ENCODE data around the gene SLC8A2. TPM values are rescaled to one million over a fixed set of nuclear protein-coding genes. Genes with fewer than 3 reads are reported as not detected.

Gene SLC8A2
- total and polyA plus RNA-seq, 2 of the 8 experiments (the other 6 are each of a cell fraction or from before 2014, with no cell fraction given) = 7.3 to 12.4 TPM

- no peak overlapping the region for H4K8ac ChIP-seq (ENCODE audit: extremely low read depth, insufficient read depth, low read length)
- peaks cover 0 to 7% of the 10 kb centered on the region in 2 experiments for H4K20me1 ChIP-seq (replicated peaks in 1 of 2; ENCODE audit: control insufficient read depth in 1 of 2, insufficient read depth in 2 of 2, low read length in 2 of 2)
- H2BK12ac ChIP-seq (ENCODE audit: low read depth, low read length) = no peak overlapping the region
- H3K79me1 ChIP-seq (ENCODE audit: low read depth, low read length) = no peaks in the 10 kb centered on the region; the same call in 1 of the 2 replicates
- 68% methylated on average over 7 of the region's 7 CpGs; no CpG with 5 or more reads in 1 of the 2 experiments for WGBS, 2 experiments (ENCODE audit: extremely low coverage in 1 of 2, insufficient coverage in 1 of 2, insufficient read length in 1 of 2, insufficient replicate concordance in 2 of 2, low coverage in 1 of 2, low lambda C conversion rate in 2 of 2, missing lambda C conversion rate in 1 of 2)
- H3K4ac ChIP-seq (replicated peaks; ENCODE audit: insufficient read length, low read depth, low read length) = no peak overlapping the region
- H3K18ac ChIP-seq (ENCODE audit: extremely low read depth, low read length) = no peak overlapping the region
- no peak for DNase-seq (ENCODE audit: low read depth in 1 of 2, low spot score in 2 of 2)
- H3K4me2 ChIP-seq (ENCODE audit: insufficient read depth in 1 of 2, low read depth in 2 of 2, low read length in 2 of 2) = no peak overlapping the region
- H3K27me3 ChIP-seq (replicated peaks in 1 of 4; ENCODE audit: control insufficient read depth in 3 of 4, extremely low read depth in 1 of 4, insufficient read depth in 3 of 4, low read length in 3 of 4) = peaks cover 0 to 9% (median 8%) of the 10 kb centered on the region in 4 experiments; a peak in 5 of 7 replicates
- FAIRE-seq = no peak
- H3K56ac ChIP-seq (replicated peaks; ENCODE audit: insufficient read length, low read depth, low read length) = no peak overlapping the region
- POLR2A ChIA-PET (ENCODE audit: partially characterized antibody) = interaction anchor here (0.6 kb wide), 1 partner anchor 1151 kb away, joined by 3 read pairs; no protein-coding TSS in a partner anchor
- no peak overlapping the region for H2AK5ac ChIP-seq (ENCODE audit: low read depth, low read length)
- no peak overlapping the region for H3K27ac ChIP-seq (ENCODE audit: low read depth, low read length)
- H4K91ac ChIP-seq (replicated peaks; ENCODE audit: insufficient read length, low read length) = no peak overlapping the region
- H3K4me3 ChIP-seq (ENCODE audit: extremely low read depth in 1 of 4, insufficient read depth in 2 of 4, low read depth in 3 of 4, low read length in 4 of 4) = no peak overlapping the region
- H2BK20ac ChIP-seq (ENCODE audit: low read length) = no peak overlapping the region
- peaks cover 18% of the 10 kb centered on the region; the same call in 1 of the 2 replicates for H3K23me2 ChIP-seq (ENCODE audit: low read depth, low read length)
- CTCF ChIA-PET (ENCODE audit: partially characterized antibody) = interaction anchor here (1.0 to 24.5 kb wide), 5 partner anchors 14 to 257 kb away, joined by 3 to 436 read pairs (median 4); partner anchors contain the start of genes EHD2 and KPTN
- no peaks in the 10 kb centered on the region; a peak in 1 of 8 replicates for H3K36me3 ChIP-seq (ENCODE audit: control insufficient read depth in 2 of 4, insufficient read depth in 4 of 4, low read length in 3 of 4)
- no peaks in the 10 kb centered on the region for H3K79me2 ChIP-seq (ENCODE audit: control insufficient read depth in 1 of 2, insufficient read depth in 2 of 2, low read length in 2 of 2)
- H2AFZ ChIP-seq (ENCODE audit: low read length) = no peak overlapping the region
- H3K23ac ChIP-seq (ENCODE audit: insufficient read length) = no peak overlapping the region
- H2BK120ac ChIP-seq (replicated peaks; ENCODE audit: low read depth, low read length) = no peak overlapping the region
- H3K9me3 ChIP-seq (ENCODE audit: insufficient read depth in 2 of 2, low read depth in 1 of 2, low read length in 1 of 2) = no peaks in the 10 kb centered on the region
- H4K5ac ChIP-seq (ENCODE audit: insufficient read length, low read depth, low read length) = no peak overlapping the region
- H3K4me1 ChIP-seq (replicated peaks in 1 of 4; ENCODE audit: control insufficient read depth in 3 of 4, insufficient read depth in 4 of 4, low read length in 3 of 4) = peaks cover 7 to 18% (median 10%) of the 10 kb centered on the region in 4 experiments
- H2BK5ac ChIP-seq (ENCODE audit: low read depth, low read length) = no peak overlapping the region
- no peak overlapping the region for H2BK15ac ChIP-seq (ENCODE audit: low read length)
- H3K9ac ChIP-seq (replicated peaks in 1 of 4; ENCODE audit: extremely low read depth in 1 of 4, low read depth in 3 of 4, low read length in 3 of 4) = no peak overlapping the region
- no peak overlapping the region for H3K14ac ChIP-seq (ENCODE audit: insufficient read length)
- no peak for TF ChIP-seq CREB1 (IDR thresholded peaks at IDR 0.05)
- TF ChIP-seq SP2 (IDR thresholded peaks at IDR 0.05; ENCODE audit: low read length) = no peak
- TF ChIP-seq KDM4A (IDR thresholded peaks at IDR 0.05; ENCODE audit: low read depth, low read length, severe bottlenecking) = no peak
- no peak for TF ChIP-seq JUN (IDR thresholded peaks at IDR 0.05; ENCODE audit: low read depth, low read length)
- TF ChIP-seq NANOG (IDR thresholded peaks at IDR 0.05; ENCODE audit: insufficient read depth, low read depth, low read length, poor library complexity, severe bottlenecking) = no peak
- no peak for TF ChIP-seq SIX5 (IDR thresholded peaks at IDR 0.05; ENCODE audit: low read depth, low read length)
- no peak for TF ChIP-seq KDM1A (IDR thresholded peaks at IDR 0.05; ENCODE audit: borderline replicate concordance, low read length)
- TF ChIP-seq EP300 (IDR thresholded peaks at IDR 0.05; ENCODE audit: borderline replicate concordance in 1 of 2, low read depth in 2 of 2, low read length in 2 of 2) = no peak
Observed at GRCh38 chr19:47450478-47450877, 21.2 kb downstream of the SLC8A2 start.
